Psoas muscle (tissue), 8 donors: ENCODE results near the gene STAP2. TPM values are rescaled to one million over a fixed set of nuclear protein-coding genes. Genes with fewer than 3 reads are reported as not detected.
"Not testable (repeated sequence)": the region's sequence is repeated elsewhere in the genome, so short reads cannot be mapped to it uniquely, and the experiment has no call there.

ENCODE experiments used
- ATAC-seq, 4 donors: fragments of 200-7000 bp; cut with Tn5 transposase; one replicate each; pipeline ENCODE4 v1.9.1; 2020; ENCODE audit warnings: moderate library complexity in 3 of 4, mild to moderate bottlenecking in 2 of 4
- DNase-seq, 2 donors: peaks; one replicate each; pipeline ENCODE4 v3.0.0-alpha.2; 2020
- H3K27ac ChIP-seq: fragments of 200-600 bp; one replicate; pipeline ENCODE4 v1.8.0; 2022
- H3K27me3 ChIP-seq, 3 donors: fragments of 200-600 bp in 1 of 3; one replicate each; pipeline versions ENCODE4 v1.6.1 to v1.8.0; 2013 to 2022; ENCODE audit warnings: low read length in 2 of 3, mild to moderate bottlenecking in 2 of 3, moderate library complexity in 1 of 3; ENCODE audit not compliant: insufficient read depth in 3 of 3
- H3K36me3 ChIP-seq, 2 donors: fragments of 200-600 bp in 1 of 2; one replicate each; pipeline versions ENCODE4 v1.6.1 to v1.8.0; 2013 to 2022; ENCODE audit warnings: low read depth in 1 of 2, mild to moderate bottlenecking in 1 of 2, moderate library complexity in 1 of 2; ENCODE audit not compliant: insufficient read depth in 1 of 2
- H3K4me1 ChIP-seq: fragments of 200-600 bp; one replicate; pipeline ENCODE4 v1.8.0; 2022
- H3K4me3 ChIP-seq: fragments of 200-600 bp; one replicate; pipeline ENCODE4 v1.8.0; 2022; ENCODE audit warnings: mild to moderate bottlenecking
- H3K9me3 ChIP-seq: fragments of 200-600 bp; one replicate; pipeline ENCODE4 v1.8.0; 2022
- WGBS, 3 donors: extraction: QIAGEN DNeasy Blood & Tissue Kit; methylation state at CpG; one replicate each; pipeline versions ENCODE4 v1.1.6 to v1.1.7; 2013; 5-methylcytosine and 5-hydroxymethylcytosine counted together
- intact Hi-C, 2 donors: fragments of 100-400 bp; cut with DNase I; formaldehyde crosslinking; loops; one replicate each; pipeline versions ENCODE4 v1.11.0 to v1.14.2; 2022
- polyA plus RNA-seq, 3 donors: library from polyadenylated mRNA; stranded (reverse); fragments of 200-250 nt; gene quantifications; one replicate each; pipeline ENCODE4 v1.2.3, GENCODE V29; 2013
- total RNA-seq, 4 donors: library from RNA; stranded (reverse); fragmentation: NEBNext Ultra II Directional in 2 of 4; extraction: Animal tissue kit (Norgen Biotek cat#: 25700) in 2 of 4; gene quantifications; one replicate each; pipeline versions ENCODE4 v1.2.1 to v1.2.4, GENCODE V29; 2021 to 2023
- TF ChIP-seq, protein P1 (sequence below): fragments of 200-600 bp; IDR thresholded peaks from one replicate; pipeline ENCODE4 v1.8.0; 2022; ENCODE audit warnings: antibody characterized with exemption
- donor health status: healthy with polysubstance abuse.
- donor health status: DM: no; HTN: no; CAD: no; lungs with moderate emphysema.
- donor health status: Bipolar disorder and iron deficiency.
- donor health status: healthy.
- donor health status: DM: yes; HTN: yes; CAD: no.
- donor health status: DM: no; HTN: no; CAD: no.
- donor health status: DM: no; HTN: no; CAD: no.
- donor health status: DM: yes; HTN: yes; CAD: no.

STAP2 gene
- total and polyA plus RNA-seq, 7 donors: 0.31 to 3.7 (median 0.66) TPM

GRCh38 chr19:4352701-4353121, 14.1 kb upstream of the STAP2 start:
- TF ChIP-seq, protein P1, sequence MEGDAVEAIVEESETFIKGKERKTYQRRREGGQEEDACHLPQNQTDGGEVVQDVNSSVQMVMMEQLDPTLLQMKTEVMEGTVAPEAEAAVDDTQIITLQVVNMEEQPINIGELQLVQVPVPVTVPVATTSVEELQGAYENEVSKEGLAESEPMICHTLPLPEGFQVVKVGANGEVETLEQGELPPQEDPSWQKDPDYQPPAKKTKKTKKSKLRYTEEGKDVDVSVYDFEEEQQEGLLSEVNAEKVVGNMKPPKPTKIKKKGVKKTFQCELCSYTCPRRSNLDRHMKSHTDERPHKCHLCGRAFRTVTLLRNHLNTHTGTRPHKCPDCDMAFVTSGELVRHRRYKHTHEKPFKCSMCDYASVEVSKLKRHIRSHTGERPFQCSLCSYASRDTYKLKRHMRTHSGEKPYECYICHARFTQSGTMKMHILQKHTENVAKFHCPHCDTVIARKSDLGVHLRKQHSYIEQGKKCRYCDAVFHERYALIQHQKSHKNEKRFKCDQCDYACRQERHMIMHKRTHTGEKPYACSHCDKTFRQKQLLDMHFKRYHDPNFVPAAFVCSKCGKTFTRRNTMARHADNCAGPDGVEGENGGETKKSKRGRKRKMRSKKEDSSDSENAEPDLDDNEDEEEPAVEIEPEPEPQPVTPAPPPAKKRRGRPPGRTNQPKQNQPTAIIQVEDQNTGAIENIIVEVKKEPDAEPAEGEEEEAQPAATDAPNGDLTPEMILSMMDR: peak; percentile 77
- H3K4me1 ChIP-seq: no peaks in the 10 kb centered on the region
- H3K27ac ChIP-seq: no peak overlapping the region
- no peaks in the 10 kb centered on the region for H3K27me3 ChIP-seq
- DNase-seq (no peak), ATAC-seq (peak; percentile 50 to 75 (median 60))
- H3K36me3 ChIP-seq: peaks cover 0 to under 1% of the 10 kb centered on the region in 2 donors
- WGBS, 3 donors: 26 to 44% (median 32%) methylated on average over 8 to 9 of the region's 9 CpGs
- H3K9me3 ChIP-seq: no peaks in the 10 kb centered on the region
- intact Hi-C loops: no loop called here
- H3K4me3 ChIP-seq: no peak overlapping the region

GRCh38 chr19:4350726-4351125, 12.1 kb upstream of the STAP2 start:
- H3K36me3 ChIP-seq: peaks cover 0 to 17% of the 10 kb centered on the region in 2 donors
- no peak overlapping the region for H3K27ac ChIP-seq
- TF ChIP-seq, protein P1: no peak
- ATAC-seq (peak in 1 of 4 donors; percentile 5), DNase-seq (no peak)
- H3K27me3 ChIP-seq: no peaks in the 10 kb centered on the region
- 91 to 97% (median 95%) methylated on average over 9 of the region's 9 CpGs for WGBS, 3 donors
- H3K4me1 ChIP-seq: no peaks in the 10 kb centered on the region
- H3K9me3 ChIP-seq: no peaks in the 10 kb centered on the region
- intact Hi-C loops: loop anchor here in 1 of 2 donors (2.0 kb wide), 1 partner anchor 82 kb away; no protein-coding TSS in a partner anchor
- no peak overlapping the region for H3K4me3 ChIP-seq

GRCh38 chr19:4350111-4350510, 11.5 kb upstream of the STAP2 start:
- 85 to 97% (median 90%) methylated on average over 8 of the region's 8 CpGs for WGBS, 3 donors
- no peaks in the 10 kb centered on the region for H3K9me3 ChIP-seq
- DNase-seq: no peak
- intact Hi-C loops: loop anchor here in 1 of 2 donors (2.0 kb wide), 1 partner anchor 81 kb away; no protein-coding TSS in a partner anchor
- no peak for ATAC-seq
- H3K36me3 ChIP-seq: peaks cover 0 to 17% of the 10 kb centered on the region in 2 donors
- no peaks in the 10 kb centered on the region for H3K4me1 ChIP-seq
- TF ChIP-seq, protein P1: no peak
- H3K27ac ChIP-seq: no peak overlapping the region
- no peak overlapping the region for H3K4me3 ChIP-seq
- no peaks in the 10 kb centered on the region for H3K27me3 ChIP-seq

DNA sequence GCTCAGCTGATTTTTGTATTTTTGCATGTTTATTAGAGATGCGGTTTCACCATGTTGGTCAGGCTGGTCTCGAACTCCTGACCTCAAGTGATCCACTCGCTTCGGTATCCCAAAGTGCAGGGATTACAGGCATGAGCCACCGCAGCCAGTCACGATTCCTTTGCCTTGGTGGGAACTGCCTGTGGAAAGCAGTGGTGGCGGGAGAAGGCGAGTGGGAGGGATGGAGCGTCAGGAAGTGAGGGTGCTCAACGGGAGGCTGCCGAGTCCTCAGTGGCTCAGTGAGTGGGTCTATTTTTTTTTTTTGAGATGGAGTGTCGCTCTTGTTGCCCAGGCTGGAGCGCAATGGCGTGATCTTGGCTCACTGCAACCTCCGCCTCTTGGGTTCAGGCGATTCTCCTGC, 10.6 kb upstream of the STAP2 start:
- H3K4me1 ChIP-seq, DNase-seq, H3K4me3 ChIP-seq, intact Hi-C loops, H3K27ac ChIP-seq, H3K27me3 ChIP-seq, H3K9me3 ChIP-seq, ATAC-seq: not testable (repeated sequence)
- H3K36me3 ChIP-seq: peaks cover 0 to 17% of the 10 kb centered on the region in 2 donors
- 92 to 96% (median 94%) methylated on average over 16 of the region's 16 CpGs for WGBS, 3 donors

- no peaks in the 10 kb centered on the region for H3K27me3 ChIP-seq
- no peaks in the 10 kb centered on the region for H3K9me3 ChIP-seq
- no peak overlapping the region for H3K27ac ChIP-seq
- H3K4me1 ChIP-seq: peaks cover 5% of the 10 kb centered on the region
- TF ChIP-seq, protein P1: no peak
- DNase-seq: no peak
- WGBS, 3 donors: 77 to 84% (median 84%) methylated on average over 6 of the region's 6 CpGs
- H3K36me3 ChIP-seq: peaks cover 0 to 17% of the 10 kb centered on the region in 2 donors
- H3K4me3 ChIP-seq: no peak overlapping the region
- no peak for ATAC-seq
- intact Hi-C loops: no loop called here
Observed at GRCh38 chr19:4347521-4347920, 8.9 kb upstream of the STAP2 start.
